Lung (tissue), 12 donors: ENCODE results near the gene SLC25A19. TPM values are rescaled to one million over a fixed set of nuclear protein-coding genes. Genes with fewer than 3 reads are reported as not detected.

Source experiments
- ATAC-seq: fragments of 200-7000 bp; cut with Tn5 transposase; one replicate; pipeline ENCODE4 v1.9.1; 2020; ENCODE audit warnings: moderate number of reproducible peaks; ENCODE audit not compliant: insufficient read depth, low FRiP score
- DNase-seq, 3 donors: peaks; one replicate each; pipeline ENCODE4 v3.0.0-alpha.2; 2013 to 2017
- H3K27ac ChIP-seq, 2 donors: one replicate each; pipeline ENCODE4 v1.5.1; 2013; ENCODE audit warnings: mild to moderate bottlenecking in 2 of 2, moderate library complexity in 2 of 2, control low read depth in 1 of 2, inconsistent platforms in 1 of 2, low read depth in 1 of 2, low read length in 1 of 2
- H3K27me3 ChIP-seq, 3 donors: one replicate each; pipeline ENCODE4 v1.5.1; 2013; ENCODE audit warnings: low read length in 2 of 3; ENCODE audit not compliant: control insufficient read depth in 3 of 3, insufficient read depth in 3 of 3
- H3K36me3 ChIP-seq, 4 donors: one replicate each; pipeline ENCODE4 v1.5.1; 2013; ENCODE audit warnings: low read length in 4 of 4, mild to moderate bottlenecking in 1 of 4, moderate library complexity in 1 of 4; ENCODE audit not compliant: control insufficient read depth in 4 of 4, insufficient read depth in 4 of 4
- H3K4me1 ChIP-seq, 5 donors: one replicate each; pipeline ENCODE4 v1.5.1; 2013; ENCODE audit warnings: low read length in 5 of 5, mild to moderate bottlenecking in 2 of 5, moderate library complexity in 1 of 5; ENCODE audit not compliant: control insufficient read depth in 5 of 5, insufficient read depth in 5 of 5
- H3K4me3 ChIP-seq: one replicate; pipeline ENCODE4 v1.5.1; 2013; ENCODE audit warnings: mild to moderate bottlenecking, control low read depth, moderate library complexity
- H3K9ac ChIP-seq, 2 donors: one replicate each; pipeline ENCODE4 v1.5.1; 2013; ENCODE audit warnings: low read length in 2 of 2, control low read depth in 1 of 2; ENCODE audit not compliant: insufficient read depth in 1 of 2
- H3K9me3 ChIP-seq, 4 donors: one replicate each; pipeline ENCODE4 v1.5.1; 2013; ENCODE audit warnings: low read length in 3 of 4, mild to moderate bottlenecking in 1 of 4, moderate library complexity in 1 of 4; ENCODE audit not compliant: control insufficient read depth in 4 of 4, insufficient read depth in 3 of 4
- CTCF ChIP-seq: IDR thresholded peaks from 2 replicates; pipeline ENCODE4 v1.5.1; 2012; ENCODE audit warnings: mild to moderate bottlenecking; ENCODE audit errors: control extremely low read depth, extremely low read depth
- WGBS, 2 donors: extraction: QIAGEN DNeasy Blood & Tissue Kit; methylation state at CpG; one replicate each; pipeline ENCODE4 v1.1.7; 2013; 5-methylcytosine and 5-hydroxymethylcytosine counted together
- polyA plus RNA-seq, 2 donors: library from polyadenylated mRNA; stranded (reverse); fragments of 200-250 nt; gene quantifications; one replicate each; pipeline ENCODE4 v1.2.1, GENCODE V29; 2013
- total RNA-seq, 2 donors: library from RNA; depleted of rRNA in 1 of 2; stranded (reverse); fragments of >200 nt in 1 of 2; gene quantifications; one replicate each; pipeline ENCODE4 v1.2.1, GENCODE V29; 2014 to 2021
- donor health status: control.
- donor health status: control.
- donor health status: Bipolar disorder and iron deficiency.
- donor health status: healthy.
- donor health status: DM: yes; HTN: yes; CAD: no.

SLC25A19 gene
- total and polyA plus RNA-seq, 4 donors = 9.8 to 27.4 (median 24.0) TPM

- H3K36me3 ChIP-seq = peaks cover 8 to 38% (median 13%) of the 10 kb centered on the region in 4 donors
- H3K27me3 ChIP-seq = no peaks in the 10 kb centered on the region
- ATAC-seq = no peak
- no peak for TF ChIP-seq CTCF
- H3K4me1 ChIP-seq = peaks cover 0 to 8% (median 0%) of the 10 kb centered on the region in 5 donors
- no peak for DNase-seq
- H3K9ac ChIP-seq = no peak overlapping the region
- 86 to 90% methylated on average over 10 of the region's 10 CpGs for WGBS, 2 donors
- no peaks in the 10 kb centered on the region for H3K9me3 ChIP-seq
- H3K27ac ChIP-seq = no peak overlapping the region
- H3K4me3 ChIP-seq = no peak overlapping the region
Observed at GRCh38 chr17:75321506-75321905, 32.3 kb upstream of the SLC25A19 start.

- H3K36me3 ChIP-seq = peaks cover 8 to 36% (median 13%) of the 10 kb centered on the region in 4 donors
- WGBS, 2 donors = 93 to 95% methylated on average over 20 of the region's 20 CpGs
- no peaks in the 10 kb centered on the region for H3K27me3 ChIP-seq
- no peak overlapping the region for H3K27ac ChIP-seq
- H3K4me3 ChIP-seq = no peak overlapping the region
- no peaks in the 10 kb centered on the region for H3K9me3 ChIP-seq
- ATAC-seq (no peak), DNase-seq (no peak)
- TF ChIP-seq CTCF = no peak
- no peaks in the 10 kb centered on the region for H3K4me1 ChIP-seq
- no peak overlapping the region for H3K9ac ChIP-seq
Observed at GRCh38 chr17:75319904-75320691, 30.9 kb upstream of the SLC25A19 start.

- Histone ChIP-seq H3K36me3 (peaks cover 8 to 32% (median 13%) of the 10 kb centered on the region in 4 donors), H3K27me3 (no peaks in the 10 kb centered on the region), H3K9me3 (no peaks in the 10 kb centered on the region), H3K27ac (peak overlapping the region in 1 of 2 donors; percentile 54), H3K4me1 (no peaks in the 10 kb centered on the region), H3K4me3 (no peak overlapping the region), H3K9ac (no peak overlapping the region)
- no peak for ATAC-seq
- 86 to 93% methylated on average over 10 of the region's 10 CpGs for WGBS, 2 donors
- no peak for TF ChIP-seq CTCF
- no peak for DNase-seq
Observed at GRCh38 chr17:75318615-75319222, 29.5 kb upstream of the SLC25A19 start.
